ENCODE data around the gene MRPL40. TPM values are rescaled to one million over a fixed set of nuclear protein-coding genes. Genes with fewer than 3 reads are reported as not detected.

The MRPL40 gene
- polyA plus RNA-seq (2012; ENCODE audit: insufficient read depth, insufficient read length), result 78.2 TPM

- H3K4me3 ChIP-seq (ENCODE audit: low read length), result peak within 1 kb of the TSS; percentile 95
- DNase-seq (ENCODE audit: low read depth, low spot score), result peak; percentile 81
These were observed at the start of gene MRPL40 for GRCh38 chr22:19432133-19432851. TSS of gene MRPL40 (plus strand) at chr22:19432545. CDS start at chr22:19432555, 10 bp downstream.

- no peak for DNase-seq (ENCODE audit: low read depth, low spot score)
- no peak overlapping the region for H3K4me3 ChIP-seq (ENCODE audit: low read length)
These were observed 49.1 kb upstream of the MRPL40 start for GRCh38 chr22:19383292-19383691.

- no peak for DNase-seq (ENCODE audit: low read depth, low spot score)
- no peak overlapping the region for H3K4me3 ChIP-seq (ENCODE audit: low read length)
These were observed 47.0 kb upstream of the MRPL40 start for GRCh38 chr22:19385221-19385906.

- DNase-seq (ENCODE audit: low read depth, low spot score), result no peak
- no peak overlapping the region for H3K4me3 ChIP-seq (ENCODE audit: low read length)
These were observed 46.1 kb upstream of the MRPL40 start for GRCh38 chr22:19386248-19386647.

- no peak for DNase-seq (ENCODE audit: low read depth, low spot score)
- H3K4me3 ChIP-seq (ENCODE audit: low read length), result no peak overlapping the region
These were observed 45.3 kb upstream of the MRPL40 start for GRCh38 chr22:19387038-19387437.

GRCh38 chr22:19387575-19387974 lies 44.8 kb upstream of the MRPL40 start:
- H3K4me3 ChIP-seq (ENCODE audit: low read length), result no peak overlapping the region
- no peak for DNase-seq (ENCODE audit: low read depth, low spot score)

- H3K4me3 ChIP-seq (ENCODE audit: low read length), result no peak overlapping the region
- DNase-seq (ENCODE audit: low read depth, low spot score), result no peak
These were observed 38.6 kb upstream of the MRPL40 start for GRCh38 chr22:19393704-19394103.

GRCh38 chr22:19394274-19395050 lies 37.9 kb upstream of the MRPL40 start:
- no peak for DNase-seq (ENCODE audit: low read depth, low spot score)

GRCh38 chr22:19395276-19395675 lies 37.1 kb upstream of the MRPL40 start:
- no peak for DNase-seq (ENCODE audit: low read depth, low spot score)
- H3K4me3 ChIP-seq (ENCODE audit: low read length), result no peak overlapping the region

More at GRCh38 chr22:19394274-19395050, 37.9 kb upstream of the MRPL40 start:
- H3K4me3 ChIP-seq (ENCODE audit: low read length), result no peak overlapping the region

GRCh38 chr22:19396561-19396933 lies 35.8 kb upstream of the MRPL40 start:
- DNase-seq (ENCODE audit: low read depth, low spot score), result no peak
- no peak overlapping the region for H3K4me3 ChIP-seq (ENCODE audit: low read length)

- no peak for DNase-seq (ENCODE audit: low read depth, low spot score)
- no peak overlapping the region for H3K4me3 ChIP-seq (ENCODE audit: low read length)
These were observed 35.2 kb upstream of the MRPL40 start for GRCh38 chr22:19396934-19397733.

GRCh38 chr22:19397734-19398104 lies 34.6 kb upstream of the MRPL40 start:
- DNase-seq (ENCODE audit: low read depth, low spot score), result no peak
- no peak overlapping the region for H3K4me3 ChIP-seq (ENCODE audit: low read length)

- no peak overlapping the region for H3K4me3 ChIP-seq (ENCODE audit: low read length)
- DNase-seq (ENCODE audit: low read depth, low spot score), result no peak
These were observed 34.1 kb upstream of the MRPL40 start for GRCh38 chr22:19398206-19398605.

- DNase-seq (ENCODE audit: low read depth, low spot score), result no peak
- H3K4me3 ChIP-seq (ENCODE audit: low read length), result no peak overlapping the region
These were observed 33.7 kb upstream of the MRPL40 start for GRCh38 chr22:19398652-19399051.

GRCh38 chr22:19400881-19401280 lies 31.5 kb upstream of the MRPL40 start:
- DNase-seq (ENCODE audit: low read depth, low spot score), result no peak
- no peak overlapping the region for H3K4me3 ChIP-seq (ENCODE audit: low read length)

- DNase-seq (ENCODE audit: low read depth, low spot score), result no peak
- H3K4me3 ChIP-seq (ENCODE audit: low read length), result no peak overlapping the region
These were observed 30.9 kb upstream of the MRPL40 start for GRCh38 chr22:19401483-19401882.

GRCh38 chr22:19402642-19403191 lies 29.6 kb upstream of the MRPL40 start:
- DNase-seq (ENCODE audit: low read depth, low spot score), result no peak
- H3K4me3 ChIP-seq (ENCODE audit: low read length), result no peak overlapping the region

- no peak overlapping the region for H3K4me3 ChIP-seq (ENCODE audit: low read length)
- DNase-seq (ENCODE audit: low read depth, low spot score), result no peak
These were observed 27.7 kb upstream of the MRPL40 start for GRCh38 chr22:19404676-19405075.

GRCh38 chr22:19405133-19405532 lies 27.2 kb upstream of the MRPL40 start:
- DNase-seq (ENCODE audit: low read depth, low spot score), result no peak
- H3K4me3 ChIP-seq (ENCODE audit: low read length), result no peak overlapping the region

All from Jurkat, Clone E6-1 (cell line).